ENCODE data around the gene AGTRAP.

DNA sequence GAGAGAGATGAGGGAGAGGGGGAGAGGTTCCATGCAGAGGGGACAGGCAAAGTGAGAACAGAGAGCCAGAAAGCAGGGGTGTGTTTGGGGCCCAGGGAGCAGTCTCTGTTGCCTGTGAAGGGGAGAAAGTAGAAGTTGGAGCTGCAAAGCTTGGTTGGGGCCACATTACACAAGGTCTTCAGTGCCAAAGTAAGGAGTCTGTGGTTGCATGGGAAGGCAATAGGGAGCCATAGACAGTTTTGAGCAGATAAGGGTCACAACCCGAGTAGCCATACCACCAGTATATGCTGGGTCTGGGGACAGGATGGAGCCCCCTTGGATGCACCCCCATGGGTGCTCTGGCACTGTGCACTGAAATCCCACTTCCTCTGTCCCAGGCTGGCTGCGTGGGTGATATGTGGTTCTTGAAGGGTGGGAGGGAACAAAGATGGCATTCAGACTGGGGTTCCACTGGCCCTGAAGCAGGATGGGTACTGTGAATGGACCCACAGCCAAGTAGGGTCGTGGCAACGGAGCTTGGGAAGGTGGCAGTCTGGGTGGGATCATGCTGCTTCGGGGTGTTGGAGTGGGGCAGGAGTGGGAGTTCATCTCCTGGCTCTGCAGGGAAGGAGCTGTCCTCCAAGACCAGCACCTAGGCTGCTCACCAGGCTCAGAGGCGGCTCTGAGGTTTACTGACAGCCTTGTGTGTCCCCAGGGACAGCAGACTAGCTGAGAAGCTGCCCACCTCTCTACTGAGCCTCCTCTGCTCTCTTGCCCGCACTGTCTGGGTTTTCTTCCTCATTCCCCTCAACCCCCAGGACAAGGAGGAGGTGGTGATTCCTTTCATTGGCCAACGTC lies 32.4 kb upstream of the AGTRAP start:
- no peak for TF ChIP-seq ZNF274 (IDR thresholded peaks at IDR 0.05; ENCODE audit: low read depth, low read length)
- no peak for TF ChIP-seq SUZ12 (IDR thresholded peaks at IDR 0.05; ENCODE audit: extremely low read depth, insufficient read depth, insufficient read length)
- TF ChIP-seq YY1 (IDR thresholded peaks at IDR 0.05; ENCODE audit: insufficient read depth, insufficient read length), result no peak
